GM12801 (cell line): Measurements from ENCODE around the gene LENG8.

Experiments used
- TF ChIP-seq, protein P1 (sequence below): IDR thresholded peaks from one replicate; pipeline ENCODE4 v1.5.1; 2011; ENCODE audit warnings: control low read depth; ENCODE audit not compliant: insufficient read length; ENCODE audit errors: extremely low read depth

The LENG8 gene

DNA sequence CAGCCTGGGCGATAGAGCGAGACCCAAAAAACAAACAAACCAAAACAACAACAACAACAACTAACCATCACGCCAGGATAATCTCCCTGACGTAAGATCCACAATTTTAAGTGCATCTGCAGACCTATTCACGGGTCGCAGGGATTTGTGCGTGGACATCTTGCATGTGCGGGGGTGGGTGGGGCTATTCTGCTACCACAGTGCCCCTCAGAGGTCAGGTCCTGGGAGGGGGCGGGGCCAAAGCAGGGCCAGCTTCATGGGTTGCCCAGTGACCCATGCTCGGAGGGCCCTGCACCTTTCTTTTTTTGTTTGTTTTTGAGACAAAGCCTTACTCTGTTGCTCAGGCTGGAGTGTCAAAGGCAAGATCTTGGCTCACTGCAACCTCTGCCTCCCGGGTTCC, 26.7 kb downstream of the LENG8 start:
- TF ChIP-seq, protein P1, sequence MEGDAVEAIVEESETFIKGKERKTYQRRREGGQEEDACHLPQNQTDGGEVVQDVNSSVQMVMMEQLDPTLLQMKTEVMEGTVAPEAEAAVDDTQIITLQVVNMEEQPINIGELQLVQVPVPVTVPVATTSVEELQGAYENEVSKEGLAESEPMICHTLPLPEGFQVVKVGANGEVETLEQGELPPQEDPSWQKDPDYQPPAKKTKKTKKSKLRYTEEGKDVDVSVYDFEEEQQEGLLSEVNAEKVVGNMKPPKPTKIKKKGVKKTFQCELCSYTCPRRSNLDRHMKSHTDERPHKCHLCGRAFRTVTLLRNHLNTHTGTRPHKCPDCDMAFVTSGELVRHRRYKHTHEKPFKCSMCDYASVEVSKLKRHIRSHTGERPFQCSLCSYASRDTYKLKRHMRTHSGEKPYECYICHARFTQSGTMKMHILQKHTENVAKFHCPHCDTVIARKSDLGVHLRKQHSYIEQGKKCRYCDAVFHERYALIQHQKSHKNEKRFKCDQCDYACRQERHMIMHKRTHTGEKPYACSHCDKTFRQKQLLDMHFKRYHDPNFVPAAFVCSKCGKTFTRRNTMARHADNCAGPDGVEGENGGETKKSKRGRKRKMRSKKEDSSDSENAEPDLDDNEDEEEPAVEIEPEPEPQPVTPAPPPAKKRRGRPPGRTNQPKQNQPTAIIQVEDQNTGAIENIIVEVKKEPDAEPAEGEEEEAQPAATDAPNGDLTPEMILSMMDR = no peak

DNA sequence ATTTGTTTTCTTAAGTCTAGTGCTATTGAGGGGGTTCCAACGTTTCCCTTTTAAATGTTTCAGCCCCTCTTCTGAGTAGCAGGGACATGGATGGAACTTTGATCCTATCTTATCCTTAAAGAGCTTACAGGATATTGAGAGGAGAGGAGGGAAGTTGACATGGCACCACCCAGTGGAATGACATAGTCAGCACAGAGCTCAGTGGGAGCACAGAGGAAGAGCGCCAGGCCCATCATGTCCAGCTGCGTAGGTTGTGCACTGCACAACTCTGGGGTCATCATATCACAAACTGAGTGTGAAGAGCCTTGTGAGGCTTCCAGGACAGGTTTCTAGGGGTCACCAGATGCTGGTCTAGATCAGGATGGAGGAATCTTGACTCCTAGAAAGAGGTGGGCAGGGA, 28.7 kb downstream of the LENG8 start:
- TF ChIP-seq, protein P1 = no peak

DNA sequence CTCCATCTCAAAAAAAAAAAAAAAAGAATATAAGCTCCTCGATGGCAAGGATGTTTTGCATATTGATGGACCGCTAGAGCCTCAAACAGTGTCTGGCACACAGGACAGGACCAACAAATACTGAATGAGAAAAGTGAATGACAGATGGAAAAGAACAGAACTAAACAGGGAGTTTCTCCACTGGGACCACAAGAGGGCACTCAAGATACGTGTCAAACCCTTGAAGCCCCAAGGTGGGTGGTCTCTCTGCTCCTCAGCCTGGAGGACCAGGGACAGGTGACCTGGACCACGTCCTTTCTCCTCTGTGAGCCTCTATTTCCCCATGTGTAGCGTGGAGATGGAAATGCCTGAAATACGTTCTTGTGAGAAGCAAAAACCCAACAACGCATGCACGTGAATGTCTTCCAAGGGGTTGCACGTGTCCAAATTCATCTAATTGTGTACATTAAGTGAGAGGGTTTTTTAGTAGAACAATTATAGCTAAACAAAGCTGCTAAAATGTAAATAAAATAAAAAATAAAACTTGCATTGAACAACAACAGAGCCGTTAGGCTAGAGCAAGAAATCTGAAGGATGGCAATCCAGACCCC, 29.8 kb downstream of the LENG8 start:
- TF ChIP-seq, protein P1 = no peak

DNA sequence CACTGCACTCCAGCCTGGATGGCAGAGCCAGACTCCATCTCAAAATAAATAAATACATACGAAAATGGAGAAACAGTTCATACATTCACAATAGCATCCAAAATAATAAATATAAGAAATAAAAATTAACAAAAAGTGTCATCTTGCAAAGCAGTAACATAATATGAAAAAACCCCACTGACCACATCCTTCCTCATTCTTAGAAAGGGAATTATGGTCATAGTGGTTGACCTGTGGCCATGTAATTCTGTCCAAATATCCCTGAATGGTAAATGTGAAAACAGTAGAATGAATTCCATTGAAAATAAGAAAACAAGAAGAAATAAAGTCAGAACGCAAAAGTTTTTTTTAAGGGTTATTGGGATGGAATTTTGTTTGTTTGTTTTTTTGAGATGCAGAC, 31.1 kb downstream of the LENG8 start:
- TF ChIP-seq, protein P1 = no peak

DNA sequence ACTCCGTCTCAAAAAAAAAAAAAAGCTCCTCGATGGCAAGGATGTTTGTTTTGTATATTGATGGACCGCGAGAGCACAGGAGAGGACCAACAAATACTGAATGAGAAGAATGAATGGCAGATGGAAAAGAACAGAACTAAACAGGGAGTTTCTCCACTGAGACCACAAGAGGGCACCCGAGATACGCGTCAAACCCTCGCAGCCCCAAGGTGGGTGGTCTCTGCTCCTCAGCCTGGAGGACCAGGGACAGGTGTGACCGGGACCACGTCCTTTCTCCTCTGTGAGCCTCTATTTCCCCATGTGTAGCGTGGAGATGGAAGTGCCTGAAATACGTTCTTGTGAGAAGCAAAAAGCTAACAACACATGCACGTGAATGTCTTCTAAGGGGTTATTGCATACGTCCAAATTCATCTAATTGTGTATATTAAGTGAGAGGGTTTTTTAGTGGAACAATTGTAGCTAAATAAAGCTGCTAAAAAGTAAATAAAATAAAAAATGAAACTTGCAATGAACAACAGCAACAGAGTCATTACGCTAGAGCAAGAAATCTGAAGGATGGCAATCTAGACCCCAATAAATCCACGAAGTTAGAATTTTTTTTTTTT, 32.4 kb downstream of the LENG8 start:
- TF ChIP-seq, protein P1 = no peak

DNA sequence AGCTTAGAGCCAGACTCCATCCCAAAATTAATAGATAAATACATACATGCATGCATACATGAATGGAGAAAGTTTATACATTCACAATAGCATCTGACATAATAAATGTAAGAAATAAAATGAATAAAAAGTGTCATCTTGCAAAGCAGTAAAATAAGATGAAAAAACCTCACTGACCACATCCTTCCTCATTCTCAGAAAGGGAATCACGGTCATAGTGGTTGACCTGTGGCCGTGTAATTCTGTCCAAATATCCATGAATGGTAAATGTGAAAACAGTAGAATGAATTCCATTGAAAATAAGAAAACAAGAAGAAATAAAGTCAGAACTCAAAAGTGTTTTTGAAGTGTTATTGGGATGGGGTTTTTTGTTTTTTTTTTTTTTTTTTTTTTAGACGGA, 33.9 kb downstream of the LENG8 start:
- TF ChIP-seq, protein P1 = no peak

DNA sequence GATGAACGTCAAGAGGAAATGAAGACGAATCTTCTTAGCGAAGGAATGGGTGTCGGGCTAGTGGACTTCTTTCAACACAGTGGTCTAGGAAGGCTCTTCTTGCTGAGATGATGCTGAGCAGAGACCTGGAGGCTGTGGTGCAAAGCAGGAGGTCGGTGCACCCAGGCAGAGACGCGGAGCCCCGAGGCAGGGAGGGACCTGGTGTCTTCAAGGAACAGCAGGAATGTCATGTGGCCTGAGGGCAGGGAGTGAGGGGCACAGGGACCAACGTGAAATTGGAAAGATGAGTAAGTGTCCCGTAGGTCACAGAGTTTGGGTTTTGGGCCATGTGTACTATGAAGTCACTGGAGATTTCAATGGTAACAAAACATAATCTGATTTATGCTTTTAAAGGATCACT, 35.5 kb downstream of the LENG8 start:
- TF ChIP-seq, protein P1 = no peak
